GM19452 (cell line): Measurements from ENCODE around the gene DCHS2.

Source experiments
- ATAC-seq: cut with Tn5 transposase; IDR thresholded peaks from one replicate; pipeline ENCODE4 v1.9.1; 2021; ENCODE audit not compliant: unreplicated experiment

Gene DCHS2

GRCh38 chr4:154491341-154492271 lies at the start of gene DCHS2:
Gene DCHS2 (minus strand): TSS chr4:154491799. CDS start chr4:154491355, 444 bp downstream.
- ATAC-seq, result peak; percentile 59

GRCh38 chr4:154534296-154534695 lies 42.7 kb upstream of the DCHS2 start:
- no peak for ATAC-seq

- ATAC-seq, result no peak
These were observed 38.3 kb upstream of the DCHS2 start for GRCh38 chr4:154529728-154530519.

- no peak for ATAC-seq
These were observed 37.3 kb upstream of the DCHS2 start for GRCh38 chr4:154528869-154529268.

- no peak for ATAC-seq
These were observed 35.7 kb upstream of the DCHS2 start for GRCh38 chr4:154527308-154527707.

- peak; percentile 49 for ATAC-seq
These were observed 34.6 kb upstream of the DCHS2 start for GRCh38 chr4:154526151-154526550.

GRCh38 chr4:154521607-154522006 lies 30.0 kb upstream of the DCHS2 start:
- ATAC-seq, result no peak

GRCh38 chr4:154519214-154519613 lies 27.6 kb upstream of the DCHS2 start:
- no peak for ATAC-seq

GRCh38 chr4:154517591-154517990 lies 26.0 kb upstream of the DCHS2 start:
- no peak for ATAC-seq

- no peak for ATAC-seq
These were observed 24.9 kb upstream of the DCHS2 start for GRCh38 chr4:154516318-154517029.

- ATAC-seq, result no peak
These were observed 20.4 kb upstream of the DCHS2 start for GRCh38 chr4:154511981-154512380.

- no peak for ATAC-seq
These were observed 19.9 kb upstream of the DCHS2 start for GRCh38 chr4:154511548-154511947.

- no peak for ATAC-seq
These were observed 15.6 kb upstream of the DCHS2 start for GRCh38 chr4:154507156-154507555.

GRCh38 chr4:154506253-154506652 lies 14.7 kb upstream of the DCHS2 start:
- ATAC-seq, result no peak

- ATAC-seq, result no peak
These were observed 12.0 kb upstream of the DCHS2 start for GRCh38 chr4:154503598-154503997.

GRCh38 chr4:154502111-154502510 lies 10.5 kb upstream of the DCHS2 start:
- ATAC-seq, result no peak

- no peak for ATAC-seq
These were observed 6.3 kb upstream of the DCHS2 start for GRCh38 chr4:154497889-154498288.

GRCh38 chr4:154495867-154496266 lies 4.3 kb upstream of the DCHS2 start:
- ATAC-seq, result no peak

- no peak for ATAC-seq
These were observed 689 bp upstream of the DCHS2 start for GRCh38 chr4:154492288-154492687.

GRCh38 chr4:154490583-154491340 lies 837 bp downstream of the DCHS2 start:
- peak; percentile 71 for ATAC-seq

- no peak for ATAC-seq
These were observed 1.4 kb downstream of the DCHS2 start for GRCh38 chr4:154490234-154490582.
